ENCODE results near the gene C4orf50.

The C4orf50 gene

DNA sequence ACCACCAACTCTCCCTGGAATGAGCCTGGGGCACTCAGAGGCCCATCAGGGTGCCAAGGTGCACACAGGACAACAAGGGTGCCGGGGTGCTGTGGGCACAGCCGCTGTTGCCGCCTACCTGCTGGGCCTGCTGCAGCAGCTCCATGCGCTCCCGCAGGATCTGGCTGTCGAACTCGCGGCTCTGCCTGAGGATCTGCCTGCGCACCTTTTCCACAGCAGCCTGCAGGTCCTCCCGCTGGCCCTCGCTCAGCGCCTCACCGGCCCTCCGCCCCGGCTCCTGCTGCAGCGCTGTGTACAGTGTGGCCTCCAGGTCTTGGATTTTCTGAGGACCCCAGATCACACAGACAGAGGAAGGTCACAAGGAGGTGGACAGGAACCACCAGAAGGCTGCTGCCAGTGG, 17.6 kb upstream of the C4orf50 start:
- Histone ChIP-seq H4K20me1 (ENCODE audit: insufficient read depth, low read length, poor library complexity, severe bottlenecking) (no peaks in the 10 kb centered on the region), H3F3A (ENCODE audit: low read depth) (no peaks in the 10 kb centered on the region), H3K79me2 (ENCODE audit: insufficient read depth, low read length) (no peaks in the 10 kb centered on the region), H3K27me3 (ENCODE audit: insufficient read depth, low read length, poor library complexity, severe bottlenecking) (no peaks in the 10 kb centered on the region), H3K36me3 (ENCODE audit: insufficient read depth, low read length) (no peaks in the 10 kb centered on the region), H3K9me3 (ENCODE audit: insufficient read depth, low read depth, low read length) (no peaks in the 10 kb centered on the region; the same call in 1 of the 2 replicates), H2AFZ (ENCODE audit: low read length) (no peak overlapping the region), H3K4me2 (ENCODE audit: low read depth, low read length, poor library complexity, severe bottlenecking) (no peak overlapping the region), H3K4me1 (ENCODE audit: insufficient read depth, low read length, poor library complexity, severe bottlenecking) (no peaks in the 10 kb centered on the region), H3K9me2 (replicated peaks; ENCODE audit: low read depth, low read length) (no peaks in the 10 kb centered on the region), H3K4me3 (ENCODE audit: low read length, poor library complexity, severe bottlenecking) (no peak overlapping the region), H3K9ac (ENCODE audit: low read depth, low read length, poor library complexity, severe bottlenecking) (no peak overlapping the region)
- TF ChIP-seq, protein P1, sequence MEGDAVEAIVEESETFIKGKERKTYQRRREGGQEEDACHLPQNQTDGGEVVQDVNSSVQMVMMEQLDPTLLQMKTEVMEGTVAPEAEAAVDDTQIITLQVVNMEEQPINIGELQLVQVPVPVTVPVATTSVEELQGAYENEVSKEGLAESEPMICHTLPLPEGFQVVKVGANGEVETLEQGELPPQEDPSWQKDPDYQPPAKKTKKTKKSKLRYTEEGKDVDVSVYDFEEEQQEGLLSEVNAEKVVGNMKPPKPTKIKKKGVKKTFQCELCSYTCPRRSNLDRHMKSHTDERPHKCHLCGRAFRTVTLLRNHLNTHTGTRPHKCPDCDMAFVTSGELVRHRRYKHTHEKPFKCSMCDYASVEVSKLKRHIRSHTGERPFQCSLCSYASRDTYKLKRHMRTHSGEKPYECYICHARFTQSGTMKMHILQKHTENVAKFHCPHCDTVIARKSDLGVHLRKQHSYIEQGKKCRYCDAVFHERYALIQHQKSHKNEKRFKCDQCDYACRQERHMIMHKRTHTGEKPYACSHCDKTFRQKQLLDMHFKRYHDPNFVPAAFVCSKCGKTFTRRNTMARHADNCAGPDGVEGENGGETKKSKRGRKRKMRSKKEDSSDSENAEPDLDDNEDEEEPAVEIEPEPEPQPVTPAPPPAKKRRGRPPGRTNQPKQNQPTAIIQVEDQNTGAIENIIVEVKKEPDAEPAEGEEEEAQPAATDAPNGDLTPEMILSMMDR (conservative IDR thresholded peaks at IDR 0.05; ENCODE audit: low read length), result no peak
- no peak for TF ChIP-seq EZH2phosphoT487 (IDR thresholded peaks at IDR 0.05; ENCODE audit: borderline replicate concordance)

DNA sequence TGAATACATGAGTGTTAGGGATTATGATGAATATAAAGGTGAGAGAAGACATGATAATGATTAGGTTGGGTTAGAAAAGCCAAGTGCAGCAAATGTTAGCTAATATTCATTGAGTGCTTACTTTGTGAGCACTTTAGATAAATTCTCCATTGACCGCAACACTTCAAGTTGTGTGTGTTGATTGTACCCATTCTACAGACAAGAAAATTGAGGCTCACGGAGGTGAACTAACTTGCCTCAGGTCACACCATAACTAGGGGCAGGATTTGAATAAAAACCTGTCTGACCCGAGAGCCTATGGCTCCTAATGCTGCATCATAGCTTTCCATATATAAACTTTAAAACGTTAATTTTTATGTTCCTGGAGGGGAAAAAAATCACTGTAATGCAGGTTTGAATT, 15.2 kb upstream of the C4orf50 start:
- no peaks in the 10 kb centered on the region for H3K36me3 ChIP-seq (ENCODE audit: insufficient read depth, low read length)
- TF ChIP-seq, protein P1 (conservative IDR thresholded peaks at IDR 0.05; ENCODE audit: low read length), result no peak
- no peak for TF ChIP-seq EZH2phosphoT487 (IDR thresholded peaks at IDR 0.05; ENCODE audit: borderline replicate concordance)
- H3K4me3 ChIP-seq (ENCODE audit: low read length, poor library complexity, severe bottlenecking), result no peak overlapping the region
- no peaks in the 10 kb centered on the region for H3K27me3 ChIP-seq (ENCODE audit: insufficient read depth, low read length, poor library complexity, severe bottlenecking)
- H3K9me3 ChIP-seq (ENCODE audit: insufficient read depth, low read depth, low read length), result no peaks in the 10 kb centered on the region; the same call in 1 of the 2 replicates
- H3K4me1 ChIP-seq (ENCODE audit: insufficient read depth, low read length, poor library complexity, severe bottlenecking), result no peaks in the 10 kb centered on the region
- no peak overlapping the region for H2AFZ ChIP-seq (ENCODE audit: low read length)
- no peak overlapping the region for H3K9ac ChIP-seq (ENCODE audit: low read depth, low read length, poor library complexity, severe bottlenecking)
- no peaks in the 10 kb centered on the region for H4K20me1 ChIP-seq (ENCODE audit: insufficient read depth, low read length, poor library complexity, severe bottlenecking)
- no peaks in the 10 kb centered on the region for H3K79me2 ChIP-seq (ENCODE audit: insufficient read depth, low read length)
- H3K4me2 ChIP-seq (ENCODE audit: low read depth, low read length, poor library complexity, severe bottlenecking), result no peak overlapping the region
- H3K9me2 ChIP-seq (replicated peaks; ENCODE audit: low read depth, low read length), result no peaks in the 10 kb centered on the region
- H3F3A ChIP-seq (ENCODE audit: low read depth), result no peaks in the 10 kb centered on the region

DNA sequence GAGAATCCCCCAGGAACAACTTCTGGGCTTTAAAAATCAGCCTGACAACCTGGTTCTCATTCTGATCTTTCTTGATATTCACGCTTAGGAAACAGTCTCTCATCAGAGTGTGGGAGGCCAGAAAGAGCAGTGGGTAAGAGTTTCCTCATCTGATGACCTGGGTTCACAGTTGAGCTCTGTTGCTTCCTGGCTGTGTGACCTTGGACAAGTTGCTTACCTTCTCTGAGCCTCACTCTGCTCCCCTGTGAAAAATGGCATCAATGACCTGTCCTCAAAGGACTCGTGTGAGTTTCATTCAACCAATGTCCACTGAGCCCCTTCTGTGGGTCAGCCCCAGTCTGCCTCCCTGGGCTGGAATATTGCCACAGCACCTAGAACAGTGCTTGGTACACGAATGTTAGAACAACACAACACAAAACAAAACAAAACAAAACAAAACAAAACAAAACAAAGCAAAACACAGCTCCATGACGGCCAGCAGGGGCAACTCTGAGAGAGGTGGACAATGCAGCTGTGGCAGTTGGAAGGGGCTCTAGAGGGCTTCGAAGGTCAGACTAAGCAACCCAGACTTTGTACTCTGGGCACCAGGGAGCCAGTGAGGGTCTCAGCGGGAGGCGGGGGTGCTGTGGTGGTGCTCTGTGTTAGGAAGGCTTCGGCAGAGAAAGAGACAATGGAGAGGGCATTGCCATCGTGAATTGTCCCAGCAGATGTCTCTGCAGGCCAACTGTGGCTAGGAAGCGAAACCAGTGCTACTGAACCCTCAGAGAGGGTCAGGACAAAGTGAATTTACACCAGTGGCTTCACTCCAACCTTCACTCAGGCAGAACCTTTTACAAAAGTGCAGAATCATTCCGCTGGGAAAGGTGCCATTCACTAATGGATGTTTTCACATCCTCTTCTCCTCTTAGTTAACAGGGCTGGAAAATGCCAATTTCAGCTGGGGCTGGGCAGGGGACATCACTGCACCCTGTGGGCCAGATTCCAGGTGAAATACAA, 14.3 kb upstream of the C4orf50 start:
- H3K4me1 ChIP-seq (ENCODE audit: insufficient read depth, low read length, poor library complexity, severe bottlenecking), result no peaks in the 10 kb centered on the region
- H3K9me2 ChIP-seq (replicated peaks; ENCODE audit: low read depth, low read length), result no peaks in the 10 kb centered on the region
- H3K4me3 ChIP-seq (ENCODE audit: low read length, poor library complexity, severe bottlenecking), result no peak overlapping the region
- no peaks in the 10 kb centered on the region for H3K79me2 ChIP-seq (ENCODE audit: insufficient read depth, low read length)
- no peaks in the 10 kb centered on the region for H3K27me3 ChIP-seq (ENCODE audit: insufficient read depth, low read length, poor library complexity, severe bottlenecking)
- no peak overlapping the region for H3K4me2 ChIP-seq (ENCODE audit: low read depth, low read length, poor library complexity, severe bottlenecking)
- no peak overlapping the region for H2AFZ ChIP-seq (ENCODE audit: low read length)
- no peak overlapping the region for H3K9ac ChIP-seq (ENCODE audit: low read depth, low read length, poor library complexity, severe bottlenecking)
- TF ChIP-seq, protein P1 (conservative IDR thresholded peaks at IDR 0.05; ENCODE audit: low read length), result no peak
- no peak for TF ChIP-seq EZH2phosphoT487 (IDR thresholded peaks at IDR 0.05; ENCODE audit: borderline replicate concordance)
- no peaks in the 10 kb centered on the region for H3K36me3 ChIP-seq (ENCODE audit: insufficient read depth, low read length)
- H4K20me1 ChIP-seq (ENCODE audit: insufficient read depth, low read length, poor library complexity, severe bottlenecking), result no peaks in the 10 kb centered on the region
- H3K9me3 ChIP-seq (ENCODE audit: insufficient read depth, low read depth, low read length), result no peaks in the 10 kb centered on the region; the same call in 1 of the 2 replicates
- H3F3A ChIP-seq (ENCODE audit: low read depth), result no peaks in the 10 kb centered on the region

All from Loucy (cell line).